Activated CD4-positive, alpha-beta T cell treated with anti-CD3 and anti-CD28 coated beads, Interleukin-2, amount 50 U/mL, for 24 hours (primary cell): Measurements from ENCODE around the gene DND1.
"Not testable (repeated sequence)": the region's sequence is repeated elsewhere in the genome, so short reads cannot be mapped to it uniquely, and the experiment has no call there.

Source experiments
- DNase-seq, 2 donors: peaks; one replicate each; pipeline ENCODE4 v3.0.0-alpha.2; 2020; ENCODE audit warnings: low read depth in 1 of 2, low spot score in 1 of 2

The DND1 gene

DNA sequence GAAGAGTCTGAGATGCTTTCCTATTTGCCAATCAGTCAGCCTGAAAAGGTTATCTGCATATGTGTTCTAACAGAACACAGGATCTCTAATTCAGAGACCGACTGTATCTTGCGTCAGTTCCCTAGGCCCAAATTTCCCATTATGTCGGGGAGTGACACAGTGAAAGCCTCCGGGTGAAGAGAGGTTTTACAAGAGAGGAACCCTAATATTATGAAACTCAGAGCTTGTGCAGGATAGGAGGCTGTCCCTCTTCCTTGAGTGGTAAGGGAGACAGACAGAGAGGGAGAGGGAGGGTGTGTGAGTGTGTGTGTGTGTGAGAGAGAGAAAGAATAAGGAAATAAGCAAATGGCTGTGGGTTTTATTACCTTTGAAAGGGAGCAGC lies 42.3 kb downstream of the DND1 start:
- DNase-seq, result no peak

DNA sequence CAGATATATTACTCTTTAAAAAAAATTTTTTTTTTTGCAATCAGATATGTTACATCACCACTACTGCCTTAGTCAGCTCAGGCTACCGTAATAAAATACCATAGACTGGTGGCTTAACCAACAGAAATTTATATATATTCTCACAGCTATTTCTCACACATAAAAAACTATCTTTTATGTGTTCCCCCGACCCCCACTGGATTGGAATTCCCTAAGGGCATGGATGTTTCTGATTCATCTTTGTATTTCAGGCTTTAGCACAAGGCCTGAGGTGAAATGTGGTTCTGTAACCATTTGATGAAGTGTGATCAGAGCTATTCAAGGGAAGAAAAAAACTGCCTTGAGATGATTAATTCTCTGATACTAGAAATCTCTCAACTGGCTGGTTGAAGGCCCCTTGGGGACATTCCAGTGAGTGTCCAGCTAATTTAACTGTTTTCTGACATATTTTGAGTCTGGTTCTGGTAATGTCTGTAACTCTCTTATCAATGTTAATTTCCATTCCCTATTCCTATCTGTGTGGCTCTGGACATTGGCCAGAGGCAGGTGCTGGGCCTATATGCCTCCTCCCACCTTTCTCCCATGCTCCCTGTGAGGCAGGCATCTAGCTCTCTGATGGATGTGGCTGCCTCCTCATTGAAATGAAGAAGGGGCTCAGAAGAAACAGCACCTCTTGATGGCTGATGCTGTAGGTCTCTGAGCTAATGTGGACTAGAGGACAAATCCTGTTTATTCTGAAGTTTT lies 42.9 kb downstream of the DND1 start:
- DNase-seq, result no peak

DNA sequence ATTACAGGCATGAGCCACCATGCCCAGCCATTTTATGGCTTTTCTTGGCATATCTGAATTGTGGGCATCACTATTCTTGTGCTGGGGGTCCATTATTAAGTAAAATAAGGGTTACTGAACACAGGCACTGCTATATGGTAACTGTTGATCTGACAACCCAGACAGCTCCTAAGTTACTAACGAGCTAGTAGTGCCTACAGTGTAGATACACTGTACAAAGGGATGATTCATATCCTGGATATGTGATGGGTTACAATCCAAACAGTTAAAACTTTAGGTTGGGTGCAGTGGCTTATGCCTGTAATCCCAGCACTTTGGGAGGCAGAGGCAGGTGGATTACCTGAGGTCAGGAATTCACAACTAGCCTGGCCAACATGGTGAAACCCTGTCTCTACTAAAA lies 44.7 kb downstream of the DND1 start:
- DNase-seq, result no peak

DNA sequence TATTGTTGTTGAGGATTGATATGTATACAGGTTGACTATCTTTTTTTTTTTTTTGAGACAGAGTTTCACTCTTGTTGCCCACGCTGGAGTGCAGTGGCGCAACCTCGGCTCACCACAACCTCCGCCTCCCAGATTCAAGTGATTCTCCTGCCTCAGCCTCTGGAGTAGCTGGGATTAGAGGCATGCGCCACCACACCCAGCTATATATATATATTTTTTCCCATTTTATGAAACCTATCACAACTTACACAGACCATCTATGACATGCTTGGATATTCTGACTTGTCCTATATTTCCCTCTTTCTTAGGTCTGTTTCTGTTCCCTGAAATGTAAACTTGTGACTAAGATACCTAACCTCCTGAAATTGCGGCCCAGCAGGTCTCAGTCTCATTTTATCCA lies 45.4 kb downstream of the DND1 start:
- no peak for DNase-seq

DNA sequence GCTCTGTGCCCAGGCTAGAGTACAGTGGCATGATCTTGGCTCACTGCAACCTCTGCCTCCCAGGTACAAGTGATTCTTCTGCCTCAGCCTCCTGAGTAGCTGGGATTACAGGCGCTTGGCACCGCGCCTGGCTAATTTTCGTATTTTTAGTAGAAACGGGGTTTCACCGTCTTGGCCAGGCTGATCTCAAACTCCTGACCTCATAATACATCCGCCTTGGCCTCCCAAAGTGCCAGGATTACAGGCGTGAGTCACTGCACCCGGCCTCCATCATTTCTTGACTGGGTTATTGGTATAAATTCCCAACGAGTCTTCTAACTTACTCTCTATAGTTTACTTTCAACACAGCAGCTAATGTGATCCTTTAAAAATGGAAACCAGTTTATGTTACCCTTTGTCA lies 48.5 kb downstream of the DND1 start:
- DNase-seq, result not testable (repeated sequence)

DNA sequence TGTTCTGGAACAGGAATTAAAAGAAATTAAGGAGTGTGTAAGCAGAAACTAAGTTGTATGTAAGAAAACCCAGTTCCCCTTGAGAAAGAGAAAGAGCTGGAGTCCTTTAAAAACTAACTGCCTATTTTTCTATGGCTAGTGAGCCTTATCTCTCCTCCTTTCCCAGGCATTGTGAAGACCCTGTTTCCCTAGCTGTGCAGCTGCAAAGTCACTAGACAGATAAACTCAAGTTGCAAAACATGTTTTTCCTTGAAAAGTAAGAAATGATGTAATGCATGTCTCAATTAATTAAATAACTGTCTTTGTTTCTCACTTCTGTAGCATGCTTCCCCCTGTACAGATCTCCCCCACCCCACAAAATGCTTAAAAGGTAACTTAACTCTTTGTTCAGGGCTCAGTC lies 50.3 kb downstream of the DND1 start:
- not testable (repeated sequence) for DNase-seq

DNA sequence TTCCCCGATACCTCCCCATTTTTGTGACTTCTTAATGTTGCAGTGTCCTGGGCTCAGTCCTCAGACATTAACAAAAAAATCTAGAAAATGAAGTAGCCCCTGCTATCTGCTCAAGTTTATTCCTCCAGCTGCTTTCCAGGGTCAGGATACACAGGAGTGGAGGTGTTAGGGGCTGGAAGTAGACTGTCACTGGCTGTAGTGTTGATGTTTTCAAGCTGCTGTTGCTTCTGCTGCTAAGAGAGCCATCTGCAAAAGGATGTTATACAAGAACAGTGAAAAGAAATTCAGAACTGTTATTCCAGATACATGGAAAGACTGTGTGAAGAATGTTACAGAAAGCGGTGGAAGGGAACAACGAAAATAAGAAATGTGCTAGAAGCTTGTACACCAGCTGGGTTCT lies 51.1 kb downstream of the DND1 start:
- no peak for DNase-seq
